HG02852 (cell line): Measurements from ENCODE around the gene SULT1A4.
"Not testable (repeated sequence)": the region's sequence is repeated elsewhere in the genome, so short reads cannot be mapped to it uniquely, and the experiment has no call there.

Experiments used
- ATAC-seq: cut with Tn5 transposase; IDR thresholded peaks from one replicate; pipeline ENCODE4 v1.9.1; 2021; ENCODE audit warnings: mild to moderate bottlenecking, moderate library complexity; ENCODE audit not compliant: unreplicated experiment

The SULT1A4 gene

GRCh38 chr16:29459706-29460646, at the start of gene SULT1A4:
SULT1A4 (plus strand) TSS chr16:29459913; CDS start chr16:29461386, 1,473 bp downstream.
- not testable (repeated sequence) for ATAC-seq

- not testable (repeated sequence) for ATAC-seq
These were observed 36.1 kb upstream of the SULT1A4 start for GRCh38 chr16:29423587-29423986.

GRCh38 chr16:29425390-29425789, 34.3 kb upstream of the SULT1A4 start:
- not testable (repeated sequence) for ATAC-seq

GRCh38 chr16:29453754-29454153, 6.0 kb upstream of the SULT1A4 start:
- peak; percentile 9 for ATAC-seq

- ATAC-seq = peak; percentile 85
These were observed 5.4 kb upstream of the SULT1A4 start, which contains the start of the genes BOLA2 and SLX1B for GRCh38 chr16:29454269-29454668. BOLA2 (minus strand) TSS chr16:29454351; CDS start chr16:29454253, 98 bp downstream. SLX1B (plus strand) TSS chr16:29454533.

GRCh38 chr16:29454828-29455227, 4.9 kb upstream of the SULT1A4 start:
- ATAC-seq = peak; percentile 61

GRCh38 chr16:29457660-29458059, 2.1 kb upstream of the SULT1A4 start:
- ATAC-seq = not testable (repeated sequence)

- ATAC-seq = not testable (repeated sequence)
These were observed 926 bp downstream of the SULT1A4 start for GRCh38 chr16:29460647-29461030.

GRCh38 chr16:29465985-29466824, 6.5 kb downstream of the SULT1A4 start:
- not testable (repeated sequence) for ATAC-seq

GRCh38 chr16:29466904-29467303, 7.2 kb downstream of the SULT1A4 start:
- not testable (repeated sequence) for ATAC-seq

- not testable (repeated sequence) for ATAC-seq
These were observed 8.1 kb downstream of the SULT1A4 start for GRCh38 chr16:29467654-29468366.

GRCh38 chr16:29469660-29470059, 9.9 kb downstream of the SULT1A4 start:
- not testable (repeated sequence) for ATAC-seq

GRCh38 chr16:29472065-29472464, 12.4 kb downstream of the SULT1A4 start:
- not testable (repeated sequence) for ATAC-seq

GRCh38 chr16:29482276-29482675, 22.6 kb downstream of the SULT1A4 start:
- not testable (repeated sequence) for ATAC-seq

GRCh38 chr16:29506308-29506707, 46.6 kb downstream of the SULT1A4 start, which contains the start of gene NPIPB12:
NPIPB12 (minus strand) TSS chr16:29506408.
- not testable (repeated sequence) for ATAC-seq
